ENCODE measurements around the gene ANKRD17. TPM values are rescaled to one million over a fixed set of nuclear protein-coding genes. Genes with fewer than 3 reads are reported as not detected.

The ANKRD17 gene
- total RNA-seq, 4 donors from 2014 or later: 56.2 to 80.2 (median 60.2) TPM

GRCh38 chr4:73152893-73153292 lies 105.7 kb downstream of the ANKRD17 start:
- DNase-seq (ENCODE audit: low spot score): no peak
- no peak for ATAC-seq (ENCODE audit: low FRiP score)
- no peak for TF ChIP-seq CTCF (IDR thresholded peaks at IDR 0.05)

GRCh38 chr4:73142995-73143547 lies 115.5 kb downstream of the ANKRD17 start:
- ATAC-seq (ENCODE audit: low FRiP score) (no peak), DNase-seq (ENCODE audit: low spot score) (no peak)
- no peak for TF ChIP-seq CTCF (IDR thresholded peaks at IDR 0.05)

GRCh38 chr4:73139991-73140390 lies 118.6 kb downstream of the ANKRD17 start:
- no peak for ATAC-seq (ENCODE audit: low FRiP score)
- no peak for TF ChIP-seq CTCF (IDR thresholded peaks at IDR 0.05)
- DNase-seq (ENCODE audit: low spot score): no peak

- ATAC-seq (ENCODE audit: low FRiP score) (no peak), DNase-seq (ENCODE audit: low spot score) (no peak)
- TF ChIP-seq CTCF (IDR thresholded peaks at IDR 0.05): no peak
These were observed 119.4 kb downstream of the ANKRD17 start for GRCh38 chr4:73139245-73139644.

- ATAC-seq (ENCODE audit: low FRiP score) (no peak), DNase-seq (ENCODE audit: low spot score) (no peak)
- TF ChIP-seq CTCF (IDR thresholded peaks at IDR 0.05): no peak
These were observed 121.5 kb downstream of the ANKRD17 start for GRCh38 chr4:73137121-73137520.

GRCh38 chr4:73133784-73134183 lies 124.8 kb downstream of the ANKRD17 start:
- TF ChIP-seq CTCF (IDR thresholded peaks at IDR 0.05): no peak
- DNase-seq (ENCODE audit: low spot score) (no peak), ATAC-seq (ENCODE audit: low FRiP score) (no peak)

- no peak for ATAC-seq (ENCODE audit: low FRiP score)
- DNase-seq (ENCODE audit: low spot score): no peak
- no peak for TF ChIP-seq CTCF (IDR thresholded peaks at IDR 0.05)
These were observed 127.3 kb downstream of the ANKRD17 start for GRCh38 chr4:73131281-73131680.
